ENCODE measurements around the gene MT3. TPM values are rescaled to one million over a fixed set of nuclear protein-coding genes. Genes with fewer than 3 reads are reported as not detected.

MT3 gene
- total and polyA plus RNA-seq, 4 experiments from 2014 or later = 1.1 TPM; not detected in 3

DNA sequence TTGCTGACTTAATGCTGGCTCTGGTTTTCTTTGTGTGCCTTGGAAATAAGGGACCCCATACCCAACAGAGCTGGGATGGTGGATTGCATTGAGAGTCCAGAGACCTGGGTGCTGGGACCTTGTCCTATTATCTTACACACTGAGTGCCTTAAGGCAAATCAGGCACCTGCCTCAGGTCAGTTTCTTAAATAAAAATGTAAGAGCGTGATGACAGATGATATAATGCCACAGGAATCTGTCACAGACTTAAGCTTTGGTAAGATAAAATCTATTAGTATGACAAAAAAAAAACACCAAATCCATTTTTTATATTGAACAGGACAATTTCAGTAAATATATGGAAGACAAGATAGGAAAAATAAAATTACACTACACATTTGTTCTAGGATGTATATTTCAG lies 50.7 kb downstream of the MT3 start:
- H3K4me3 Mint-ChIP-seq = no peak overlapping the region
- no peak overlapping the region for H3K27ac Mint-ChIP-seq
- intact Hi-C loops (cut with micrococcal nuclease) = no loop called here
- ChIA-PET POLR2A (ENCODE audit: partially characterized antibody) (no interaction called here), CTCF (ENCODE audit: partially characterized antibody) (interaction anchor here (5.1 kb wide), 1 partner anchor 62 kb away, joined by 48 read pairs; no protein-coding TSS in a partner anchor)
- no peaks in the 10 kb centered on the region for H3K36me3 ChIP-seq (ENCODE audit: insufficient read depth, low read length)
- no peak for DNase-seq
- H3K27ac ChIP-seq (ENCODE audit: low read depth, low read length) = no peak overlapping the region
- H3K27me3 ChIP-seq (ENCODE audit: insufficient read depth, low read length) = peaks cover 25% of the 10 kb centered on the region
- peaks cover 37 to 47% of the 10 kb centered on the region in 2 donors for H3K27me3 Mint-ChIP-seq
- no peaks in the 10 kb centered on the region for H3K9me3 ChIP-seq (ENCODE audit: control insufficient read depth in 1 of 2, low read length in 2 of 2)
- no peaks in the 10 kb centered on the region for H3K36me3 Mint-ChIP-seq
- no peak overlapping the region for H3K4me3 ChIP-seq (ENCODE audit: low read length in 2 of 2)
- peaks cover 26 to 49% (median 30%) of the 10 kb centered on the region in 4 donors for H3K4me1 Mint-ChIP-seq
- no peaks in the 10 kb centered on the region for H3K9me3 Mint-ChIP-seq
- peaks cover 28% of the 10 kb centered on the region for H3K4me1 ChIP-seq (ENCODE audit: insufficient read depth, low read length)

Other genes with a start within 250 kb of the MT3 start
- 10 to 100 TPM; 59.8 to 67.6 TPM for gene AMFR, start 164.0 kb upstream of the MT3 start, total RNA-seq
- 10 to 100 TPM; 45.7 to 61.0 TPM for gene AMFR, start 164.0 kb upstream of the MT3 start, polyA plus RNA-seq
- gene NUDT21, start 138.2 kb upstream of the MT3 start, total RNA-seq = 100 to 1,000 TPM; 109 to 110 TPM
- 10 to 100 TPM; 78.3 to 98.4 TPM for gene NUDT21, start 138.2 kb upstream of the MT3 start, polyA plus RNA-seq
- gene OGFOD1, start 138.0 kb upstream of the MT3 start, total RNA-seq = 10 to 100 TPM; 42.7 to 47.2 TPM
- gene OGFOD1, start 138.0 kb upstream of the MT3 start, polyA plus RNA-seq = 100 to 1,000 TPM; 115 to 151 TPM
- 10 to 100 TPM; 95.8 to 96.0 TPM for gene BBS2, start 69.5 kb upstream of the MT3 start, total RNA-seq
- 10 to 100 TPM; 36.6 to 39.2 TPM for gene BBS2, start 69.5 kb upstream of the MT3 start, polyA plus RNA-seq
- not detected for gene MT4, start 24.5 kb upstream of the MT3 start, total RNA-seq
- gene MT4, start 24.5 kb upstream of the MT3 start, polyA plus RNA-seq = not detected
- gene MT2A, start 19.1 kb downstream of the MT3 start, total RNA-seq = 10 to 100 TPM; 15.8 to 17.7 TPM
- 100 to 1,000 TPM in 1 of 2 donors, 10 to 100 TPM in 1; 87.5 to 226 TPM for gene MT2A, start 19.1 kb downstream of the MT3 start, polyA plus RNA-seq
- gene MT1E, start 36.3 kb downstream of the MT3 start, total RNA-seq = not detected
- gene MT1E, start 36.3 kb downstream of the MT3 start, polyA plus RNA-seq = 10 to 100 TPM in 1 of 2 donors, 1 to 10 TPM in 1; 6.8 to 16.0 TPM
- not detected for gene MT1M, start 43.1 kb downstream of the MT3 start, total RNA-seq
- gene MT1M, start 43.1 kb downstream of the MT3 start, polyA plus RNA-seq = not detected
- gene MT1A, start 49.1 kb downstream of the MT3 start, total RNA-seq = not detected
- not detected for gene MT1A, start 49.1 kb downstream of the MT3 start, polyA plus RNA-seq
- not detected for gene MT1B, start 62.4 kb downstream of the MT3 start, total RNA-seq
- not detected for gene MT1B, start 62.4 kb downstream of the MT3 start, polyA plus RNA-seq
- gene MT1F, start 68.4 kb downstream of the MT3 start, total RNA-seq = 10 to 100 TPM in 1 of 2 experiments, 1 to 10 TPM in 1; 8.3 to 12.9 TPM
- 10 to 100 TPM; 12.0 to 28.9 TPM for gene MT1F, start 68.4 kb downstream of the MT3 start, polyA plus RNA-seq
- gene MT1G, start 78.5 kb downstream of the MT3 start, total RNA-seq = not detected
- gene MT1G, start 78.5 kb downstream of the MT3 start, polyA plus RNA-seq = 1 to 10 TPM in 1 of 2 donors, not detected in 1; 1.3 TPM
- gene MT1H, start 80.3 kb downstream of the MT3 start, total RNA-seq = under 1 TPM in 1 of 2 experiments, not detected in 1; 0.78 TPM
- not detected for gene MT1H, start 80.3 kb downstream of the MT3 start, polyA plus RNA-seq
- 10 to 100 TPM; 21.0 to 23.7 TPM for gene MT1X, start 92.9 kb downstream of the MT3 start, total RNA-seq
- gene MT1X, start 92.9 kb downstream of the MT3 start, polyA plus RNA-seq = 100 to 1,000 TPM in 1 of 2 donors, 10 to 100 TPM in 1; 76.0 to 146 TPM
- gene NUP93, start 140.6 kb downstream of the MT3 start, total RNA-seq = 10 to 100 TPM; 48.0 to 56.5 TPM
- gene NUP93, start 140.6 kb downstream of the MT3 start, polyA plus RNA-seq = 10 to 100 TPM; 63.1 to 73.2 TPM